ENCODE data around the gene MORC1.

- TF ChIP-seq CTCF (IDR thresholded peaks at IDR 0.05) (no peak), POLR2AphosphoS5 (IDR thresholded peaks at IDR 0.05) (no peak)
Observed at GRCh38 chr3:109028753-109029152, 89.2 kb downstream of the MORC1 start.
